ENCODE results near the gene PPP2R5C.

GRCh38 chr14:101957406-101958234 is 196.1 kb downstream of the PPP2R5C start:
- TF ChIP-seq CTCF (IDR thresholded peaks at IDR 0.05) (no peak), POLR2A (IDR thresholded peaks at IDR 0.05) (no peak)
